HK-2 (cell line): ENCODE data around the gene SUCNR1.
"Not testable (repeated sequence)": the region's sequence is repeated elsewhere in the genome, so short reads cannot be mapped to it uniquely, and the experiment has no call there.

ENCODE experiments used
- DNase-seq: peaks from one replicate; pipeline ENCODE4 v3.0.0-alpha.2; 2018; ENCODE audit not compliant: unreplicated experiment

Gene SUCNR1

DNA sequence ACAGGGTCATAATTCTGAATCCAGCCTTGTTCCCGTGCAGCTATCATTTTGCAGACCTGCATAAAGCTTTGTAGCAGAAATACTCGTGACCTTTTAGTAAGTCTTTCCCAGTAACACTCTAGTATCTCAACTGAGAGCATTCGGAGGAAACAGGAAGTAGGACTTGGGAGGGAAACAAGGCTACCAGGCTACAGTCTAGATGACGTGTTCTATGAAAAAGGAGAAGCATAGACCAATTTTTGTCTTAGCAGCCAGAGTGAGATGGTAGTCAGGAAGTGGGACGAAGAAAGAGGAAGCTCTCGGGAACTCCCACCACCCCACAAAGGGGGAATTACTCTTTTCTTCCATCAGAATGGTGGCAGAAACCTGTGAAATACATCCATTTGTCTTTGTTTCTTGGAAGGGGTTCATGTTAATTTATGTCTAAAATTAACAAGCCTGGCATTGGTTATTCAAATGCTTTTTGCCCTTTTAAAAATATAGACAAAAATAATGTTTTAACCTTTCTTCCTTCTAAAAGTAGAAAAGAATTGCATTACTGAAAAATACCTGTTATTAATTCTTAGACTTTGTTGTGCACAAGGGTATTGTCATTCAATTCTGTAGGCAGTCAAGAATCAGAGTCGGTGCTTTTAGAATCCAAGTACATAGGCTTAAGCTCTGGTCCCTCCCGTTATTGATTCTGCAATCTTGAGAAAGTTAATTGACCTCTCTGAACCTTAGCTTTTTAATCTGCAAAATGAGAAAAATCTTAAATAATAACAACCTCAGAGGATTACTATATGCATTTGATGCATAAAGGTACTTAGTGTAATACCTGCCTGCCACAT is 1.6 kb upstream of the SUCNR1 start:
- no peak for DNase-seq

DNA sequence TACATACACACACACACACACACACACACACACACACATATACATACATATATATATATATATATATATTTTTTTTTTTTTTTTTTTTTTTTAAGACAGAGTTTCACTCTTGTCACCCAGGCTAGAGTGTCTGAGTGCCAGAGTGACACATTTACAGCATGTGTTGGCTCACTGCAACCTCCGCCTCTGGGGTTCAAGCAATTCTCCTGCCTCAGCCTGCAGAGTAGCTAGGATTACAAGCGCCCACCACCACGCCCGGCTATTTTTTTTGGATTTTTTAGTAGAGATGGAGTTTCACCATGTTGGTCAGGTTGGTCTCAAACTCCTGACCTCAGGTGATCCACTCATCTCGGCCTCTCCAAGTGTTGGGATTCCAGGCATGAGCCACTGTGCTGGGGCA is 636 bp downstream of the SUCNR1 start:
- DNase-seq: not testable (repeated sequence)

DNA sequence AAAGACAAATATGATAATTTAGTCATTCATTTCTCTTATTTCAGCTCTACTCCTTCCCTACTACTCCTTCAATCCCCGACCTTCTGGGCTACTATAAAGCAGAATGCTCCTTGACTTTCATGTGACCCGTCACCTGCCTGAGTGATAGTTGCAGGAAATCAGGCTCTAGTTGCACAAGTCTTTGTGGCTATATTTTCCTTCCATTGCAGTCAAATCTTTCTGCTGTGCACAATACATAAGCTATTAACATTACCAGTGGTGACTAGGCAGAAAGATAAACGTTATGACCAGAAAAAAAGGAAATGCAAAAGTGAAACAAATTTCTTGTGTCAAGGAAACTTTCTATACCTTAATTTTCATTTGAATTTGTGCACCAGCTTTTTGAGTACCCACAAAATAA is 2.3 kb downstream of the SUCNR1 start:
- DNase-seq: peak; percentile 16

DNA sequence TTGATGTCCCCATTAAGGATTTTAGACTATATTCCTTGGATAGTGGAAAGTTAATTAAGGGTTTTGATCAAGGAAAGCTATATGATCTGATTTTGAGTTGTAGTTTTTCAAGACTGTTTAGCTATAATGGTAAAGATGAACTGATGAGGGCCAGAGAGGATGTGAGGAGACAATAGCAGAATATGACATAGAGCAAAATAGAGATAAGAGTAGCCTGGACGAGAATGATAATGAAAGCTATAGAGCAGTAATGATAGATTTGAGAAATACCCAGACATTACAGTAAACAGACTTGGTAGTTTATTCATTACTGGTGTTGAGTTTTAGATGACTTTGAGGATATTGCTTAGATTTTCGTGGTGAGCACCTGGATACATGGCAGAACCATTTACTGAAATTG is 3.8 kb downstream of the SUCNR1 start:
- DNase-seq: no peak

DNA sequence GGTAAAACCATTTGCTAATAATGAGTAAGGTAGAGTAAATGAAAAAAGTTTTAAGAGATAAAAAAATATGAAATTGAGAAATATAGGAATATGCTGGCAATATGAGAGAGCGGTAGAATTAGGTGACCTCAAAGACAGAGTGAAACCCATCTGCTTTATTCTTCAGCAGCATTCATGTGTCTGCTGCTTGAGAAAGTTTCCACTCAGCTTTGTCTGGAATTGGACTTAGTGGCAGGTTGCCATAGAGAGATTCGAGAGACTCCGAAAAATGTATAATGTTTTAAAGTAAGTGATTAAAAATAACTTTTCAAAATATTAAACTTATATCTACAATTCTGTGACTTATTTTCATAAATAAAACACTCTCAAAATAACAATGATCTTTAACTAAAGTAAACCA is 5.0 kb downstream of the SUCNR1 start:
- DNase-seq: no peak

DNA sequence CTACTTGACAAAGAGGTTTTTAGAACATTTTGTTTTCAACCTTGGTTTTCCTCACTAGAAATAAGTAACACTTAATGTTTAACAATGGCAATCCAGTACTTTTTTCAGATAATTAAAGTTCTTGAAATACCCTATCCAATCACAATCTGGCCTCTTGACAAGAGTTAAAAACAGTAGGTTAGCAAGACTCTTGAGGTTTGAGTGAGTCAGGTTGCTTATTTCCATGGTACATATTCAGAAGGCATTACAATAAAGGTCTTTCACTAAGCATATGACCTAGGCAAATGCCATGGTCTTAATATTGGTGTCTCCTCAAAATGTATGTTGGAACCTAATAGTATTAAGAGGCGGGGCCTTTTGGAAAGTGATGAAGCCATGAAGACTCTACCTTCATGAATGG is 5.6 kb downstream of the SUCNR1 start:
- no peak for DNase-seq

DNA sequence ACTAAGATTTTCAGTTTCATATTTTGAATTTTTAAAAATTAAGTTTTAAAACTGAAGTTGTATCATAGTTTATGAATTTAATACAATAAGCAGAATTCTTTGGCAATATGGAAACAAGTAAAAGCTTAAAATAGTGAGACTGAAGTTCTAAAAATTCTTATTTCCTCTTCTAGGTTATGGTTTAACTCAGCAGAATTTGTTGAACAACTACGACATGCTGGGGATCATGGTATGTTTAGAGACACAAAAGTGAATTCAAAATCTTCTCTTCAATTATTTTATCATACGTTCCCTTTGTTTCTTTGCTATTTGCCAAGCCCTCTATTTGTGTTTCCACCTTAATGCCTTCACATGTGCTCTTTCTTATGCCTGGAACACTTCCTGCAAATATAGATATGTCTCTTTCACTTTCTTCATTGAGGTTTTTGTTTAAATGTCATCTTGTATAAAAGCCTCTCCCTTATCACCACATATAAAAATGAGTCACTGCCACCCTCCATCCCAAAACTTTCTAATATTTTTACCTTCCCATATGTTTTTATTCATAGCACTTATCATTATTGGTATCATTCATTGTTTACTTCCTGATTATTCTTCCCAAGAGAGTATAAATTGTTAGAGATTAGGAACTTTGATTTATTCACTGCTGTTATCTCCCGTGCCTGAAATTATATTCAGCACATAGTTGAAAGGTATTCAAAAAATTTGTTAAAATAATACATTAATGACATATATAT is 6.4 kb downstream of the SUCNR1 start:
- DNase-seq: no peak

DNA sequence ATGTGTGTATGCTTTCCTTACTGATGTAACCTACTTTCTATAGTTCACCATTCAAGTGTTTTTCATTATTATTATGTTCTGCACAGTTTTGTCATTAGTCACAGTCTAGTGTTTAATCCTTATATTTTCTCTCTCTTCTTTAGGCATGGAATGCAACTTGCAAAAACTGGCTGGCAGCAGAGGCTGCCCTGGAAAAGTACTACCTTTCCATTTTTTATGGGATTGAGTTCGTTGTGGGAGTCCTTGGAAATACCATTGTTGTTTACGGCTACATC is 6.9 kb downstream of the SUCNR1 start:
- no peak for DNase-seq

DNA sequence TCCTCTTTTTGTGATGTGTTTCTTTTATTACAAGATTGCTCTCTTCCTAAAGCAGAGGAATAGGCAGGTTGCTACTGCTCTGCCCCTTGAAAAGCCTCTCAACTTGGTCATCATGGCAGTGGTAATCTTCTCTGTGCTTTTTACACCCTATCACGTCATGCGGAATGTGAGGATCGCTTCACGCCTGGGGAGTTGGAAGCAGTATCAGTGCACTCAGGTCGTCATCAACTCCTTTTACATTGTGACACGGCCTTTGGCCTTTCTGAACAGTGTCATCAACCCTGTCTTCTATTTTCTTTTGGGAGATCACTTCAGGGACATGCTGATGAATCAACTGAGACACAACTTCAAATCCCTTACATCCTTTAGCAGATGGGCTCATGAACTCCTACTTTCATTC is 7.7 kb downstream of the SUCNR1 start:
- DNase-seq: no peak

DNA sequence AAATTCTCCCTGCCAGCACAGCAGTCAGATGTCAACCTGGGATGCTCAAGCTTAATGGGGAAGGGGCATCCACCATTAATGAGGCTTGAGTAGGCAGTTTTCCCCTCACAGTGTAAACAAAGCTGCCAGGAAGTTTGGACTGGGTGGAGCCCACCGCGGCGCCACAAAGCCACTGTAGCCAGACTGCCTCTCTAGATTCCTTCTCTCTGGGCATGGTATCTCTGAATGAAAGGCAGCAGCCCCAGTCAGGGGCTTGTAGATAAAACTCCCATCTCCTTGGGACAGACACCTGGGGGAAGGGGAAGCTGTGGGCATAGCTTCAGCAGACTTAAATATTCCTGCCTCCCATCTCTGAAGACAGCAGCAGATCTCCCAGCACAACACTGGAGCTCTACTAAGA is 12.0 kb downstream of the SUCNR1 start:
- DNase-seq: not testable (repeated sequence)

DNA sequence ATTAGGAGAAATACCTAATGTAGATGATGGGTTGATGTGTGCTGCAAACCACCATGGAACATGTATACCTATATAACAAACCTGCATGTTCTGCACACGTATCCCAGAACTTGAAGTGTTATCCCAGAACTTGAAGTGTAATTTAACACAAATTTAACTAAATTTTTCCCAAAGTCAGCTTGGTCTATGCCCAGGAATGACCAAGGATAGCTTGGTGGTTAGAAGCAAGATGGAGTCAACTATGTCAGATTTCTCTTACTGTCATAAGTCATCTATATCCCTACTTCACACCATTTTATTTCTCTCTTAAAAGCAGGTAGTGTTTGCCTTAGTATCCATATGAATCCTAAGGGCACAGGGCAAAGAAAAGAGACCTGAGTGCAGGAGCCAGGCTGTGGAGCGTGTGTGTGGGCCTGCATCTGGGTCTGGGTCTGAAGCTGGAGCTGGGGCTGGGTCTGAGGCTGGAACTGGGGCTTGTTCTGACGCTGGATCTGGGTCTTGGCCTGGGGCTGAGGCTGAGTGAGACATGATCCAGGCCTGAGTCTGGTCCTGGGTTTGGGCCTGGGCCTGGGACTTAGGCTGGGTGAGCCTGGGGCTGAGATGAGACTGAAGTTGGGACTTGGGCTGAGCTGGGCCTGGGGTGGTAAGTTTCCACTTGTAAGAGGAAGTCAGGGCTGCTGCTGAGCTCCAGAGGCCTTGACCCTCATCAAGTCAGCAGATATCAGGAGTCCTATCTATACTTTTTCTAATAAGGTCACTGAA is 14.2 kb downstream of the SUCNR1 start:
- not testable (repeated sequence) for DNase-seq

DNA sequence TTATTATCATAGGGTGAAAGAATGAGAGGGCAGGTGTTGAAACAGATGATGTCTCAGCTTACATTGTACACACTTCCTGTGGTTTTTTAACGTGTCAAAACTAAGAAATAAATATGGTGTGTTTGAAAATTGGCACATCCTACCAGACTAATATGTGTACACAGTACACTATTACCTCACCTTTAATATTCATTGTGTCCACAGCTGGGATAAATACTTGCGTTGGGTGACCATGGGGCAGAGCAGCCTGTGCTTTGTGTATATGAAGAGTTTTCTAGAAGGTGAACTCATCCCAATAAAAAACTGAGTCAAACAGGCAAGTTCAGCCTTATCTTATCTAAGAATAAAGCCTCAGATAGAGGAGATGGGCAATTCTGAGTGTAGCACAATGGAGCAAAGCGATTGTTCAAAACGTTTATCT is 17.3 kb downstream of the SUCNR1 start:
- DNase-seq: no peak

DNA sequence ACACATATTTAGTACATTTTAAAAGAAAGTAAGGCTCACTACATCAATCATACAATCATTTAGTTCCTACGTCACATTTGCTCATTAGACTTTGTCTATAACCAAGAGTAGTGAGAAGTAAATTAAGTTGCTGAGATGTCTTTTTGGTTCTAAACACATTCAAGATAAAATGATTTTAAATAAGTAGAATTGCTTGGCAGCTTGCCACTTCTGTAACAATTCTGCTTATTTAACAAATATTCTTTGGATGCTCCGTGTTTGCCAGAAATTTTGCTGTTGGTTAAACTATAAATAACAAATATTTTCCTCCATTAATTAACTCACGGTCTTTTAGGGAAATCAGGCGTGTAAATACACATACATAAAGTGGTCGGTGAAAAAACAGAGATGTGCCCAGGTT is 18.3 kb downstream of the SUCNR1 start:
- DNase-seq: no peak

DNA sequence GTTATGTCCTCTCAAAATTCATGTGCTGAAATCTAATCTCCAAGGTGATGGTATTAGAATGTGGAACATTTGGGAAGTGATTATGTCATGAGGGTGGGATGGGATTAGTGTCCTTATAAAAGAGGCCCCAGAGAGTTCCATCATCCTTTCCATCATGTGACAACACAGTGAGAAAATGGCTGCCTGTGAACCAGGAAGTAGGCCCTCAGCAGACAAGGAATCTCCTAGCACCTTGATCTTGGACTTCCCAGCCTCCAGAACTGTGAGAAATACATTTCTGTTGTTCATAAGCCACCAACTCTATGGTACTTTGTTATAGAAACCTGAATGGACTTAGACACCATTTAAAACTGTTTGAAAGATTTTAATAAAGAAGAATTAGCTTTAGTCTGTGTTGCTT is 20.8 kb downstream of the SUCNR1 start:
- no peak for DNase-seq

DNA sequence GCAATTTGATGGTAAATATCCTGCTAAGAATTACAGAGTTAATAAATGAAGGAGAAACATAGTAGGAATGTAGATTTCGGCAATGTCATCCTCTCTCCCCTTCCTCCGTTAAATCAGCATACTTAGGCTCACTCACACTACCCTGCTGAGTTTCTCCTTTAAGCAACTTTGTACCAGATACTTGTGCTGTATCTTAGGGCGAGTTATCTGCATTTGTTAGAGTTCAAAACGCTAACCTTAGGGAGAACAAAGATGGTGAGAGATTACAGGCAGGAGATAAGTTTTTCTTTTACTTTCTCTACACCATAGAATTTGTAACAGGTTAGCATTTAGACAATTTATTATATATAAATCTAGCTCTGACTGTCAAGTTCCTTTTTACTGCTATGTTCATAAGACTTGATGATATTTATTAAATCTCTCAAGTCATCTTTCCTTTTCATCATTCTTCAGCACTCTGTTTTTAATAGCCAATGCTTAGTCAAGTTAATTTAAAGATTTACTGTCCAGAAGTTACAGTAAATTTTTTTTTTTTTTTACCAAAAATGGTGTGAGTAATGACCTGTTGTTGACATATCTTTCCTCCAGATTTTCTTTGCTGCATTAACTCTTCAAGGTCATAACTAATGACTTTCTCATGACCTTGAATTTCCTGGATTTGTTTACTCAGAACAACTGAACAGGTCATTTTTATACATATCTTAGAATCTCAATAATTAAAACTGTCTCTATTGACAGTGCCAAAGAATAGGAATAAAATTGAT is 22.2 kb downstream of the SUCNR1 start:
- DNase-seq: no peak

DNA sequence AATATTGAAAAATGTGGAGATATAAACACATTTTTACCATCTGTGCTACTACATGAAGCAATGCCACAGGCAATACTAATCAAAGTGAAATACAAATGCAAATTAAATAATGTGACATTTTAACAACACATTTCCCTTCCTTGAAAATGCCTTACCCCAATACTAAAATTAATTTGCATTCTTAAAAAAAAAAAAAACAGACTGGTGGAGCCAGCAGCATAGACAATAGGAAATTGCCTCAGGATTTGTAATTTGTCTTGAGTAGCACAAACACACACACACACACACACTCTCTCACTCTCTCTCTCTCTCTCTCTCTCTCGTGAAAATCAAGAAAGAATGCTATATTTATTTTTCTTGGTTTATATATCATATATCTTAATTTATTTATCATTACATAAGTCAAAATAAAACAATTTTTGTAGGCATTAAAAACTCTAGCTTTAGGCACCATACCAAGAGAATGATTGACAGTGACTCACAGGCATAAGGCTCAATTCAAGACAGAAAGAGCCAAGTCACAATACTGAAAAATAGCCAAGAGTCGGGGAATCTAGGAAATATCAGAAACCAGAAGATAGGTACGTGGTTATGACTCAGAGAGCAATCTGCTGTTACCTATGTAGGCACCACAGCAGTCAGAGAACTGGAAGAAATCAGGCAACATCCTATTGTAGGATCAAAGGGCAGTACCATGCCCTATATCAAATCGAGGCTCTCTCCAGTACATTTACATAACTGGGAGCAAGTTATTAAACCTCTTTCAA is 23.0 kb downstream of the SUCNR1 start:
- no peak for DNase-seq

DNA sequence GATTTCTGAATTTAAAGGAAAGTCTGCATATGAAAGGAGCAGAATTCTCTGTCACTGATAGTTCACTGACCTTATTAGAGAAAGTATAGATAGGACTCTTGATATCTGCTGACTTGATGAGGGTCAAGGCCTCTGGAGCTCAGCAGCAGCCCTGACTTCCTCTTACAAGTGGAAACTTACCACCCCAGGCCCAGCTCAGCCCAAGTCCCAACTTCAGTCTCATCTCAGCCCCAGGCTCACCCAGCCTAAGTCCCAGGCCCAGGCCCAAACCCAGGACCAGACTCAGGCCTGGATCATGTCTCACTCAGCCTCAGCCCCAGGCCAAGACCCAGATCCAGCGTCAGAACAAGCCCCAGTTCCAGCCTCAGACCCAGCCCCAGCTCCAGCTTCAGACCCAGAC is 24.7 kb downstream of the SUCNR1 start:
- DNase-seq: not testable (repeated sequence)

DNA sequence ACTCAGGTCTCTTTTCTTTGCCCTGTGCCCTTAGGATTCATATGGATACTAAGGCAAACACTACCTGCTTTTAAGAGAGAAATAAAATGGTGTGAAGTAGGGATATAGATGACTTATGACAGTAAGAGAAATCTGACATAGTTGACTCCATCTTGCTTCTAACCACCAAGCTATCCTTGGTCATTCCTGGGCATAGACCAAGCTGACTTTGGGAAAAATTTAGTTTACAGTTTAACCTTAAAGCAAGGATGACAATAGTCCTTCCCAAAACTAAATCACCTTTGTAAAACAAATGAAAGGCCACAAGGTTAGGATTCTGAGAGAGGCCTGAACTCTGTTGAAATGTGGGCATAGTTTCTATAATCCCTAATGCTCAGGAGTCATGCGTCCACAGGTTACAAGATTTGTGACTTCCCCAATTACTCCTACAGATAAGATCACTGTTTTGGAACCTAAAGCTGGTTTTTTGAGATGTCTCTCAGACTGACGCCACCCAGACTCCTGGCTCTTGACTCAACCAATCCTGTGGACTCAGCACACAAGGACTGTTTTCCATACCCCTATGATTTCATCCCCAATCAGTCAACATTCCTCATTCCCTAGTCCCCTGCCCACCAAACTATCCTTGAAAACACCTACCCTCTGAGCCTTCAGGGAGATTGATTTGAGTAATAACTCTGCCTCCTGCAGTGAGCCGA is 25.3 kb downstream of the SUCNR1 start:
- DNase-seq: not testable (repeated sequence)

DNA sequence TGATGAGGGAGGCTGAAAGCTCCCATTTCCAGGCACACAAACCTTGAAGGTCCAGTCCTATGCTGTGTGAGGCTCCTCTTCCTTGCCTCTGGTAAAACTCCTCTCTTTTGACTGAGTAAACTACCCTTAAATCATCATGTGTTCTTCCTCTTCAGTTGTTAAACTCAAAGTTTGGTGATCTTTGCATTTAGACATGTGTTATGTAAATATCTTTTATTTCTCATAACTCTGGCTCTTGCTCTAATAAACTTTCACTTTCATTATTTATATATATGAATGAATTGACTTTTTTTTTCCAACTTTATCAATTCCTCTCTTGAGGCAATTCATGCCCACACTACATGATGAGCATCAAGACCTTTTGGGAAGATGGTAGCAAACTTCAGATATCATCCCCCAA is 26.6 kb downstream of the SUCNR1 start:
- no peak for DNase-seq

DNA sequence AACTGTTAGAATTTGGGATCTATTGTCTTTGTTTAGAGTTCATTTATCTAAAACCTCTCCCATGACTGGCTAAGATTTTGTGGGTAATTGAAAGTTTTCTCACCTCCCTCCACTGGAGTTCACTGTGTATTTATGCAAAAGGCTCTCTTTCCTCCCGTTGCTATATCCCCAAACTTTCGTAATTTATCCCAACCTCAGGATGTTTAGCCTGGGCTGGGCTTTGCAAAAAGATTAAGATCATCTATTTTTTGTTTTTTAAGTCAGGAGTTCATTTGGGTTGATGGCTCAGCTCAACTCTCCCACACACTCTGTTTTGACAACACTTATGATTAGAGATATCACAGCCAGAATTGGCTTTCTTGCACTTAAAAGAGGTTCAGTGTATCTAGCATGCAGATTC is 27.0 kb downstream of the SUCNR1 start:
- no peak for DNase-seq
